ENCODE measurements around the gene DHRSX.

DNA sequence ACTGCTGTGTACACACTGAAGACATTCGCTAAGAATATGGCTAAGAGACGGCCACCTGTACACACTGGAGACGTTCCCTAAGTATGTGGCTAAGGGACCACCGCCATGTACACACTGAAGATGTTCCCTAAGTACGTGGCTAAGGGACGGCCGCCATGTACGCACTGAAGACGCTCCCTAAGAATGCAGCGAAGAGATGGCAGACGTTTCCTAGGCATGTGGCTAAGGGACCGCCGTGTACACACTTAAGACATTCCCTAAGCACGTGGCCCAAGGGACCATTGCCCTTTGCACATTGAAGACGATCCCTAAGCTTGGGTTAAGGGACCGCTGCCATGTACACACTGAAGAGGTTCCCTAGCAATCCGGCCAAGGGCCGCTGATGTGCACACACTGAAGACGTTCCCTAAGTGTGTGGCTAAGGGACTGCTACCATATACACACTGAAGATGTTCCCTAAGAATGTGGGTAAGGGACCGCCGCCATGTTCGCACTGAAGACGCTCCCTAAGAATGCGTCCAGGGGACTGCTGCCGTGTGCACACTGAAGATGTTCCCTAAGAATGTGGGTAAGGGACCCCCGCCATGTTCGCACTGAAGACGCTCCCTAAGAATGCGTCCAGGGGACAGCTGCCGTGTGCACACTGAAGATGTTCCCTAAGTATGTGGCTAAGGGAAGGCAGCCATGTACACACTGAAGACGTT, 36.7 kb downstream of the DHRSX start:
- TF ChIP-seq CTCF (IDR thresholded peaks at IDR 0.05; ENCODE audit: low read depth, low read length) (no peak), POLR2A (IDR thresholded peaks at IDR 0.05; ENCODE audit: extremely low read depth, insufficient read length) (no peak), MYC (IDR thresholded peaks at IDR 0.05; ENCODE audit: low read depth, low read length) (no peak)

Data from NB4 (cell line).